ENCODE results near the gene PPIF.
A peak's percentile ranks its signal among the peaks of the same experiment; 100 is the strongest.

The PPIF gene

GRCh38 chr10:79375321-79376077, 28.2 kb downstream of the PPIF start:
- no peak for DNase-seq (ENCODE audit: low read depth)

GRCh38 chr10:79376078-79376628, 28.9 kb downstream of the PPIF start:
- no peak for DNase-seq (ENCODE audit: low read depth)

GRCh38 chr10:79376751-79377556, 29.7 kb downstream of the PPIF start:
- DNase-seq (ENCODE audit: low read depth), result no peak

- DNase-seq (ENCODE audit: low read depth), result no peak
Measured at GRCh38 chr10:79377557-79378382, 30.5 kb downstream of the PPIF start.

- DNase-seq (ENCODE audit: low read depth), result no peak
Measured at GRCh38 chr10:79378383-79378646, 31.0 kb downstream of the PPIF start.

- no peak for DNase-seq (ENCODE audit: low read depth)
Measured at GRCh38 chr10:79378647-79379511, 31.6 kb downstream of the PPIF start.

GRCh38 chr10:79379512-79380124, 32.3 kb downstream of the PPIF start:
- no peak for DNase-seq (ENCODE audit: low read depth)

- DNase-seq (ENCODE audit: low read depth), result no peak
Measured at GRCh38 chr10:79380125-79380945, 33.1 kb downstream of the PPIF start.

- no peak for DNase-seq (ENCODE audit: low read depth)
Measured at GRCh38 chr10:79380946-79381721, 33.9 kb downstream of the PPIF start.

- peak; percentile 40 for DNase-seq (ENCODE audit: low read depth)
Measured at GRCh38 chr10:79381804-79382221, 34.5 kb downstream of the PPIF start.

GRCh38 chr10:79382491-79382941, 35.2 kb downstream of the PPIF start:
- DNase-seq (ENCODE audit: low read depth), result no peak

GRCh38 chr10:79383974-79384606, 36.8 kb downstream of the PPIF start:
- no peak for DNase-seq (ENCODE audit: low read depth)

- no peak for DNase-seq (ENCODE audit: low read depth)
Measured at GRCh38 chr10:79384773-79385391, 37.6 kb downstream of the PPIF start.

GRCh38 chr10:79385392-79385795, 38.1 kb downstream of the PPIF start:
- DNase-seq (ENCODE audit: low read depth), result no peak

- no peak for DNase-seq (ENCODE audit: low read depth)
Measured at GRCh38 chr10:79385804-79386531, 38.7 kb downstream of the PPIF start.

GRCh38 chr10:79386637-79387465, 39.6 kb downstream of the PPIF start:
- DNase-seq (ENCODE audit: low read depth), result no peak

Measured in HS-5 (cell line).